Measurements from ENCODE around the gene PDGFC. TPM values are rescaled to one million over a fixed set of nuclear protein-coding genes. Genes with fewer than 3 reads are reported as not detected.

PDGFC gene
- total and polyA plus RNA-seq, 2 of the 8 experiments (the other 6 are each of a cell fraction or from before 2014, with no cell fraction given), result 0.65 to 2.7 TPM

DNA sequence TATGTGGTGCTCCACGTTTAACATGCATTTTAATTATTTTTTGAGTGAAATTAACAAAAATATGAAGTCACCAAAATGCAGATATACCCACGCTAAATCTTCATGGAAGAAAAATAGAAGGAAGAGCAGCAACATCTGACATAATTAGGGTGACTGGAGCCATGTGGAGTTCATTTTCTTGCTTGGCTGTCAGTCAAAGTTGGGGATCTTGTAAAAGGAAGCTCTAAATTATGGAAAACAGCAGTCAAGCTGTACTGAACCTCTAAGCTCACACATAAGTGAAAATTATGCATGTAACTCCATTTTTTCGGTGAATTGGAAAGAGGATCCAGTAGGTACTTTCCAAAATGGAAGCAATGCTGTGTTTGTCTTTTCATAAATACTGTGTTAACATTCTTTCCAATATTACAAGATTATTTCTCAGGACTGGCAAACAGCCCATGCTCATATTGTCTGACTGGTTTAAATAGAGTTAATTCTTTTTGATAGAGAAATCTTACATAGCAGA lies 9.7 kb upstream of the PDGFC start (continued):
- TF ChIP-seq, protein P1, sequence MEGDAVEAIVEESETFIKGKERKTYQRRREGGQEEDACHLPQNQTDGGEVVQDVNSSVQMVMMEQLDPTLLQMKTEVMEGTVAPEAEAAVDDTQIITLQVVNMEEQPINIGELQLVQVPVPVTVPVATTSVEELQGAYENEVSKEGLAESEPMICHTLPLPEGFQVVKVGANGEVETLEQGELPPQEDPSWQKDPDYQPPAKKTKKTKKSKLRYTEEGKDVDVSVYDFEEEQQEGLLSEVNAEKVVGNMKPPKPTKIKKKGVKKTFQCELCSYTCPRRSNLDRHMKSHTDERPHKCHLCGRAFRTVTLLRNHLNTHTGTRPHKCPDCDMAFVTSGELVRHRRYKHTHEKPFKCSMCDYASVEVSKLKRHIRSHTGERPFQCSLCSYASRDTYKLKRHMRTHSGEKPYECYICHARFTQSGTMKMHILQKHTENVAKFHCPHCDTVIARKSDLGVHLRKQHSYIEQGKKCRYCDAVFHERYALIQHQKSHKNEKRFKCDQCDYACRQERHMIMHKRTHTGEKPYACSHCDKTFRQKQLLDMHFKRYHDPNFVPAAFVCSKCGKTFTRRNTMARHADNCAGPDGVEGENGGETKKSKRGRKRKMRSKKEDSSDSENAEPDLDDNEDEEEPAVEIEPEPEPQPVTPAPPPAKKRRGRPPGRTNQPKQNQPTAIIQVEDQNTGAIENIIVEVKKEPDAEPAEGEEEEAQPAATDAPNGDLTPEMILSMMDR (IDR thresholded peaks at IDR 0.05; ENCODE audit: control extremely low read depth in 1 of 3, insufficient read depth in 1 of 3, low read depth in 1 of 3, low read length in 3 of 3), result no peak
